Ovary (tissue), 9 donors: Measurements from ENCODE around the gene CTDSPL. TPM values are rescaled to one million over a fixed set of nuclear protein-coding genes. Genes with fewer than 3 reads are reported as not detected.

Experiments used
- DNase-seq, 5 donors: peaks; one replicate each; pipeline ENCODE4 v3.0.0-alpha.2; 2019 to 2020
- H3K27ac ChIP-seq, 2 donors: fragments of 200-600 bp; one replicate each; pipeline versions ENCODE4 v1.5.1 to v1.8.0; 2019 to 2022
- H3K27me3 ChIP-seq: fragments of 200-600 bp; one replicate; pipeline ENCODE4 v1.8.0; 2022
- H3K36me3 ChIP-seq: fragments of 200-600 bp; sonication (generic); one replicate; pipeline ENCODE4 v1.5.1; 2019
- H3K4me1 ChIP-seq: one replicate; pipeline ENCODE4 v1.8.1; 2013; ENCODE audit warnings: mild to moderate bottlenecking, moderate library complexity; ENCODE audit not compliant: insufficient read depth
- H3K4me3 ChIP-seq: fragments of 200-600 bp; sonication (generic); one replicate; pipeline ENCODE4 v1.5.1; 2017
- H3K9me3 ChIP-seq, 2 donors: fragments of 200-600 bp in 1 of 2; sonication (generic) in 1 of 2; one replicate each; pipeline versions ENCODE4 v1.5.1 to v1.8.1; 2013 to 2019; ENCODE audit warnings: mild to moderate bottlenecking in 1 of 2, moderate library complexity in 1 of 2
- CTCF ChIP-seq, 3 donors: fragments of 450-650 bp in 2 of 3; fragments of 200-600 bp in 1 of 3; IDR thresholded peaks; one replicate each; pipeline versions ENCODE4 v1.5.1 to v1.8.0; 2016 to 2022; ENCODE audit warnings: antibody characterized with exemption in 3 of 3, mild to moderate bottlenecking in 1 of 3
- EP300 ChIP-seq: sonication (generic); formaldehyde crosslinking; IDR thresholded peaks from one replicate; pipeline ENCODE4 v1.6.1; 2017; ENCODE audit warnings: antibody characterized with exemption
- POLR2A ChIP-seq: fragments of 450-650 bp; IDR thresholded peaks from one replicate; pipeline ENCODE4 v1.6.1; 2017; ENCODE audit warnings: antibody characterized with exemption, mild to moderate bottlenecking, moderate library complexity
- WGBS, 3 donors: extraction: QIAGEN DNeasy Blood & Tissue Kit in 1 of 3; methylation state at CpG; one replicate each; pipeline versions ENCODE4 v1.1.5 to v1.1.7; 2013 to 2017; 5-methylcytosine and 5-hydroxymethylcytosine counted together
- intact Hi-C, 4 donors: fragments of 100-400 bp; cut with DNase I; formaldehyde crosslinking; loops; one replicate each; pipeline versions ENCODE4 v1.11.0 to v1.15.1; 2022 to 2023
- polyA plus RNA-seq, 2 donors: library from polyadenylated mRNA; stranded (reverse); fragments of 200-250 nt in 1 of 2; fragments of 350-450 nt in 1 of 2; fragmentation: Illumina TruSeq in 1 of 2; extraction: RNeasy Lipid Tissue Mini Kit (QIAGEN cat#74804) in 1 of 2; gene quantifications; one replicate each; pipeline ENCODE4 v1.2.3, GENCODE V29; 2013 to 2014
- total RNA-seq, 7 donors: library from RNA; depleted of rRNA in 2 of 7; stranded (reverse); fragments of >200 nt in 2 of 7; fragmentation: NEBNext Ultra II Directional in 3 of 7; extraction: Animal tissue kit (Norgen Biotek cat#: 25700) in 3 of 7; gene quantifications; one replicate each; pipeline versions ENCODE4 v1.1.0 to v1.2.4, GENCODE V29; 2016 to 2023
- donor health status: DM: no; HTN: no; CAD: no; lungs with moderate emphysema.
- donor health status: DM: no; HTN: no; CAD: no.
- donor health status: Bipolar disorder and iron deficiency.
- donor health status: DM: yes; HTN: yes; CAD: no.
- donor health status: DM: no; HTN: no; CAD: no.
- donor health status: DM: yes; HTN: yes; CAD: no.

Gene CTDSPL
- total and polyA plus RNA-seq, 9 donors: 14.8 to 41.1 (median 34.2) TPM

GRCh38 chr3:37903734-37904133, 42.1 kb downstream of the CTDSPL start:
- no peaks in the 10 kb centered on the region for H3K27me3 ChIP-seq
- H3K36me3 ChIP-seq: no peaks in the 10 kb centered on the region
- intact Hi-C loops: no loop called here
- no peak for DNase-seq
- no peaks in the 10 kb centered on the region for H3K9me3 ChIP-seq
- H3K4me3 ChIP-seq: no peak overlapping the region
- TF ChIP-seq POLR2A (no peak), EP300 (no peak), CTCF (IDR thresholded peaks at IDR 0.05) (no peak)
- peaks cover 20% of the 10 kb centered on the region for H3K4me1 ChIP-seq
- 87 to 98% (median 97%) methylated on average over 3 of the region's 3 CpGs for WGBS, 3 donors
- no peak overlapping the region for H3K27ac ChIP-seq

GRCh38 chr3:37904601-37905000, 42.9 kb downstream of the CTDSPL start:
- TF ChIP-seq CTCF (IDR thresholded peaks at IDR 0.05) (no peak), EP300 (no peak), POLR2A (no peak)
- Histone ChIP-seq H3K36me3 (no peaks in the 10 kb centered on the region), H3K27me3 (no peaks in the 10 kb centered on the region), H3K27ac (no peak overlapping the region), H3K4me3 (no peak overlapping the region), H3K9me3 (no peaks in the 10 kb centered on the region), H3K4me1 (peaks cover 20% of the 10 kb centered on the region)
- intact Hi-C loops: no loop called here
- WGBS, 3 donors: 58 to 83% (median 65%) methylated on average over 1 of the region's 1 CpG
- no peak for DNase-seq

GRCh38 chr3:37905346-37905745, 43.7 kb downstream of the CTDSPL start:
- 27 to 35% (median 31%) methylated on average over 1 of the region's 1 CpG for WGBS, 3 donors
- no peak for TF ChIP-seq EP300
- H3K27ac ChIP-seq: no peak overlapping the region
- no peaks in the 10 kb centered on the region for H3K9me3 ChIP-seq
- peaks cover 20% of the 10 kb centered on the region for H3K4me1 ChIP-seq
- intact Hi-C loops: no loop called here
- no peak for DNase-seq
- no peaks in the 10 kb centered on the region for H3K36me3 ChIP-seq
- H3K27me3 ChIP-seq: no peaks in the 10 kb centered on the region
- H3K4me3 ChIP-seq: no peak overlapping the region

DNA sequence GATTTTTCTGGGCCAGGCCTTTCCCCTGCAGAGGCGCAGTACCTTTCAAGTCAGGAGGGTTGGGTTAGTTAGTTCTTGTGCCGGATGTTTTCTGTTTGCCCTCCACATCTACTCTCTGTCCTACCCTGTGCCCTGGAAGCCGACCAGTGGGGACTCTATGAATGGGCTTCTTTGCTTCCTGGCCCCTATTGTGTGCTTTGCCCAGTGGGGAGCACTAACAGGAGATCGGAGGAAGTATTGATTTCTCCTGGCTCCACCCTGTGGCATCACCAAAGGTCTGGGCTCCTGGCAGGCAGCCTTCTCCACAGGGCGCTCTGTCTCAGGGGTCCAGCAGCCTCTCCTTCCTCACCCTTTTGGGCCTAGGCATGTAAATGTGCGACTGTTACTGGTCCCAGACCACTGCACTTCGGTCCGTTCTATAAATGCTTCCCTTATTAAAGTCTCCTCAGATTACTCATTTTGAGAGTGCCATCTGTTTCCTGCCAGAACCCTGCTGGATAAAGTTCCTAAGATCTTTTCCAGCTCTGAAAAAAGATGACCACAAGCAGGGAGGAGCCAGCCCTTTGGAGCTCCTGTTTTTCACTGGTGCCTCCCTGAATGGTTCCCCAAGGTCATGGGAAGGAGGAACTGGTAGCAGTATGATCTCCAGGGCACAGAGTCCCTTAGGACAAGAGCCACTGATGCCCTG, 44.5 kb downstream of the CTDSPL start:
- WGBS, 3 donors: 51 to 58% (median 55%) methylated on average over 8 of the region's 8 CpGs
- H3K27ac ChIP-seq: peak overlapping the region in 1 of 2 donors; percentile 6
- H3K4me3 ChIP-seq: no peak overlapping the region
- no peaks in the 10 kb centered on the region for H3K27me3 ChIP-seq
- no peak for DNase-seq
- intact Hi-C loops: no loop called here
- peaks cover 20% of the 10 kb centered on the region for H3K4me1 ChIP-seq
- TF ChIP-seq EP300 (no peak), CTCF (IDR thresholded peaks at IDR 0.05) (no peak), POLR2A (no peak)
- no peaks in the 10 kb centered on the region for H3K9me3 ChIP-seq
- no peaks in the 10 kb centered on the region for H3K36me3 ChIP-seq

GRCh38 chr3:37906734-37907282, 45.1 kb downstream of the CTDSPL start:
- Histone ChIP-seq H3K27me3 (no peaks in the 10 kb centered on the region), H3K36me3 (no peaks in the 10 kb centered on the region), H3K4me3 (no peak overlapping the region), H3K27ac (peak overlapping the region in 1 of 2 donors; percentile 6), H3K4me1 (peaks cover 20% of the 10 kb centered on the region), H3K9me3 (no peaks in the 10 kb centered on the region)
- WGBS, 3 donors: 46 to 68% (median 60%) methylated on average over 5 of the region's 5 CpGs
- TF ChIP-seq EP300 (no peak), CTCF (IDR thresholded peaks at IDR 0.05) (no peak), POLR2A (no peak)
- intact Hi-C loops: no loop called here
- no peak for DNase-seq
